Sigmoid colon (tissue), 7 donors: ENCODE data around the gene MND1. TPM values are rescaled to one million over a fixed set of nuclear protein-coding genes. Genes with fewer than 3 reads are reported as not detected.

Source experiments
- DNase-seq: peaks from one replicate; pipeline ENCODE4 v3.0.0-alpha.2; 2019
- H3K27ac ChIP-seq, 4 donors: fragments of 200-600 bp; sonication (generic); one replicate each; pipeline ENCODE4 v1.5.1; 2016 to 2019; ENCODE audit warnings: mild to moderate bottlenecking in 1 of 4
- H3K27me3 ChIP-seq, 3 donors: fragments of 200-600 bp; sonication (generic); one replicate each; pipeline ENCODE4 v1.5.1; 2019; ENCODE audit warnings: mild to moderate bottlenecking in 1 of 3
- H3K36me3 ChIP-seq, 4 donors: fragments of 200-600 bp; sonication (generic); one replicate each; pipeline ENCODE4 v1.5.1; 2016 to 2019
- H3K4me1 ChIP-seq, 4 donors: fragments of 200-600 bp; sonication (generic); one replicate each; pipeline ENCODE4 v1.5.1; 2017 to 2019
- H3K4me3 ChIP-seq, 4 donors: fragments of 200-600 bp; sonication (generic); one replicate each; pipeline ENCODE4 v1.5.1; 2017 to 2019; ENCODE audit warnings: mild to moderate bottlenecking in 2 of 4, moderate library complexity in 1 of 4
- H3K9me3 ChIP-seq, 4 donors: fragments of 200-600 bp in 3 of 4; sonication (generic) in 3 of 4; one replicate each; pipeline versions ENCODE4 v1.5.1 to v1.6.1; 2013 to 2019
- EP300 ChIP-seq, 4 donors: sonication (generic); formaldehyde crosslinking; IDR thresholded peaks; one replicate each; pipeline ENCODE4 v1.6.1; 2017; ENCODE audit warnings: antibody characterized with exemption in 4 of 4
- POLR2A ChIP-seq, 2 donors: fragments of 450-650 bp; IDR thresholded peaks; one replicate each; pipeline ENCODE4 v1.6.1; 2016; ENCODE audit warnings: antibody characterized with exemption in 2 of 2, mild to moderate bottlenecking in 2 of 2, moderate library complexity in 2 of 2
- POLR2AphosphoS5 ChIP-seq, 4 donors: sonication (generic); formaldehyde crosslinking; IDR thresholded peaks; one replicate each; pipeline ENCODE4 v1.6.1; 2017; ENCODE audit warnings: antibody characterized with exemption in 4 of 4
- WGBS, 2 donors: extraction: QIAGEN DNeasy Blood & Tissue Kit; methylation state at CpG; one replicate each; pipeline ENCODE4 v1.1.7; 2013; 5-methylcytosine and 5-hydroxymethylcytosine counted together
- intact Hi-C: fragments of 100-400 bp; cut with DNase I; formaldehyde crosslinking; loops from one replicate; pipeline ENCODE4 v1.15.1; 2023
- polyA plus RNA-seq, 3 donors: library from polyadenylated mRNA; stranded (reverse); fragments of 200-250 nt; gene quantifications; one replicate each; pipeline ENCODE4 v1.2.3, GENCODE V29; 2013
- total RNA-seq, 4 donors: library from RNA; depleted of rRNA; stranded (reverse); fragments of >200 nt; gene quantifications; one replicate each; pipeline ENCODE4 v1.1.0, GENCODE V29; 2016
- TF ChIP-seq, protein P1 (sequence below), 4 experiments: fragments of 450-650 bp in 3 of 4; fragments of 200-600 bp in 1 of 4; IDR thresholded peaks; one replicate each; pipeline ENCODE4 v1.5.1; 2016 to 2019; ENCODE audit warnings: antibody characterized with exemption in 4 of 4, mild to moderate bottlenecking in 3 of 4, moderate library complexity in 2 of 4
- donor health status: healthy with polysubstance abuse.
- donor health status: Bipolar disorder and iron deficiency.
- donor health status: healthy.

Gene MND1
- total and polyA plus RNA-seq, 7 donors: 2.4 to 7.1 (median 4.0) TPM; not detected in 3

DNA sequence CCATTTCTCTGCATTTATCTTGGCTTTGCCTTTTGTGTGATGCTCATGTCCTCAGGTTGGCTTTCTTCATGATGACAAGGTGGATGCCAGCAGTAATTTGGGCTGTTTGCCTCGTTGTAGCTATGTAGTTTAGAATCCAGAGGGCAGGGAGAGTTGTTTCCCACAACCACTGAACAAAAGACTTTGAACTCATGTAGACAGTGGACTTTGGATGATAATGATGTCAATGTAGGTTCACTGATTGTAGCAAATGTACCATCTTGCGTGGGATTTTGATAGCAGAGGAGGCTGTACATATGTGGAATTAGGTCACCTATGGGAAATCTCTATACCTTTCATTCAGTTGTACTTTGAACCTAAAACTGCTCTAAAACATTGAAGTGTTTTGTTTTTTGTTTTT is 41.3 kb downstream of the MND1 start:
- WGBS, 2 donors: 40 to 81% methylated on average over 2 of the region's 2 CpGs
- Histone ChIP-seq H3K9me3 (no peaks in the 10 kb centered on the region), H3K27ac (no peak overlapping the region), H3K36me3 (no peaks in the 10 kb centered on the region), H3K4me3 (no peak overlapping the region), H3K27me3 (no peaks in the 10 kb centered on the region), H3K4me1 (peaks cover 0 to 4% (median 0%) of the 10 kb centered on the region in 4 donors)
- DNase-seq: no peak
- intact Hi-C loops: no loop called here
- TF ChIP-seq, protein P1, sequence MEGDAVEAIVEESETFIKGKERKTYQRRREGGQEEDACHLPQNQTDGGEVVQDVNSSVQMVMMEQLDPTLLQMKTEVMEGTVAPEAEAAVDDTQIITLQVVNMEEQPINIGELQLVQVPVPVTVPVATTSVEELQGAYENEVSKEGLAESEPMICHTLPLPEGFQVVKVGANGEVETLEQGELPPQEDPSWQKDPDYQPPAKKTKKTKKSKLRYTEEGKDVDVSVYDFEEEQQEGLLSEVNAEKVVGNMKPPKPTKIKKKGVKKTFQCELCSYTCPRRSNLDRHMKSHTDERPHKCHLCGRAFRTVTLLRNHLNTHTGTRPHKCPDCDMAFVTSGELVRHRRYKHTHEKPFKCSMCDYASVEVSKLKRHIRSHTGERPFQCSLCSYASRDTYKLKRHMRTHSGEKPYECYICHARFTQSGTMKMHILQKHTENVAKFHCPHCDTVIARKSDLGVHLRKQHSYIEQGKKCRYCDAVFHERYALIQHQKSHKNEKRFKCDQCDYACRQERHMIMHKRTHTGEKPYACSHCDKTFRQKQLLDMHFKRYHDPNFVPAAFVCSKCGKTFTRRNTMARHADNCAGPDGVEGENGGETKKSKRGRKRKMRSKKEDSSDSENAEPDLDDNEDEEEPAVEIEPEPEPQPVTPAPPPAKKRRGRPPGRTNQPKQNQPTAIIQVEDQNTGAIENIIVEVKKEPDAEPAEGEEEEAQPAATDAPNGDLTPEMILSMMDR (IDR thresholded peaks at IDR 0.05): no peak
- TF ChIP-seq EP300 (IDR thresholded peaks at IDR 0.05) (no peak), POLR2AphosphoS5 (IDR thresholded peaks at IDR 0.05) (no peak), POLR2A (IDR thresholded peaks at IDR 0.05) (no peak)

DNA sequence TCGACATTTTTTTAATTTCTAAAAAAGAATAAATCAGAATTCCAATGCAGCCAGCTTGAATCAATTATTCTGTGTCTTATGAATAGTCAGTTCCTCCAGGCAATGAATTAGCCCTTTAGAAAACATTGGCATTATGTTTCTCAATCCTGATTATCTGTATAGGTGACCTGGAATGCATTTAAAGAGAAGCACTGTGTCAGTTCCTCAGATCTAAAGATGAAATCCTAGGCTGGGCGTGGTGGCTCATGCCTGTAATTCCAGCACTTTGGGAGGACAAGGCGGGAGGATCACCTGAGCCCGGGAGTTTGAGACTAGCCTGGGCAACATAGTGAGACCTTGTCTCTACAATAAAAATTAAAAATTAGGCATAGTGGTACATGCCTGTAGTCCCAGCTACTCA is 43.5 kb downstream of the MND1 start:
- no peak for DNase-seq
- H3K27ac ChIP-seq: no peak overlapping the region
- H3K9me3 ChIP-seq: no peaks in the 10 kb centered on the region
- H3K36me3 ChIP-seq: no peaks in the 10 kb centered on the region
- no peak overlapping the region for H3K4me3 ChIP-seq
- WGBS, 2 donors: 94 to 98% methylated on average over 4 of the region's 4 CpGs
- no peaks in the 10 kb centered on the region for H3K27me3 ChIP-seq
- peaks cover 0 to 4% (median 0%) of the 10 kb centered on the region in 4 donors for H3K4me1 ChIP-seq
- TF ChIP-seq, protein P1 (IDR thresholded peaks at IDR 0.05): no peak
- TF ChIP-seq POLR2A (IDR thresholded peaks at IDR 0.05) (no peak), POLR2AphosphoS5 (IDR thresholded peaks at IDR 0.05) (no peak), EP300 (IDR thresholded peaks at IDR 0.05) (no peak)
- intact Hi-C loops: no loop called here

- no peak overlapping the region for H3K27ac ChIP-seq
- no peaks in the 10 kb centered on the region for H3K36me3 ChIP-seq
- TF ChIP-seq, protein P1 (IDR thresholded peaks at IDR 0.05): no peak
- TF ChIP-seq POLR2A (IDR thresholded peaks at IDR 0.05) (no peak), EP300 (IDR thresholded peaks at IDR 0.05) (no peak), POLR2AphosphoS5 (IDR thresholded peaks at IDR 0.05) (no peak)
- intact Hi-C loops: no loop called here
- 80 to 91% methylated on average over 6 of the region's 6 CpGs for WGBS, 2 donors
- no peaks in the 10 kb centered on the region for H3K9me3 ChIP-seq
- no peaks in the 10 kb centered on the region for H3K27me3 ChIP-seq
- H3K4me1 ChIP-seq: no peaks in the 10 kb centered on the region
- H3K4me3 ChIP-seq: no peak overlapping the region
- DNase-seq: peak; percentile 66
These were observed 48.9 kb downstream of the MND1 start for GRCh38 chr4:153393397-153393796.

GRCh38 chr4:153394945-153395344 is 50.5 kb downstream of the MND1 start:
- Histone ChIP-seq H3K4me3 (no peak overlapping the region), H3K4me1 (no peaks in the 10 kb centered on the region), H3K27me3 (no peaks in the 10 kb centered on the region), H3K27ac (no peak overlapping the region), H3K9me3 (no peaks in the 10 kb centered on the region), H3K36me3 (no peaks in the 10 kb centered on the region)
- no peak for DNase-seq
- intact Hi-C loops: no loop called here
- WGBS, 2 donors: 92% methylated on average over 1 of the region's 1 CpG
- no peak for TF ChIP-seq POLR2AphosphoS5 (IDR thresholded peaks at IDR 0.05)
- TF ChIP-seq EP300 (IDR thresholded peaks at IDR 0.05): no peak
- TF ChIP-seq, protein P1 (IDR thresholded peaks at IDR 0.05): no peak
- TF ChIP-seq POLR2A (IDR thresholded peaks at IDR 0.05): no peak

DNA sequence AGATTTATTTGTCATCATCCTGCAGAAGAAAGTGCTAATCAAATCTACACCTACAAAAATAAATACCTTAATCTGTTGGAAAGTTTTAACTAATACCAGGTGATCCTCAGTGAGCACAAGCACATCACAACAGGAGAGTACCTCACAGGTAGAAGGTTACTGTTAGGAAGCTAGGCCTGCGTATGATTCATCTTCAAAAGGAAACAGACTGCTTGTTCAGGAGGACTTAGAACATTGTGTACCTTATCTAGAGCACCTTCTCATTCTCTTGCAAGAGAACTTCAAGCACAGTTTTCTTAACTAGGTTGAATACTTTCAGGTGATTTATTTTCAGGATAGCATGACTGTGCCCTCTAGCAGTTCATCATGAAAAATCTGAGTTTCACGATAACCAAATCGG is 54.2 kb downstream of the MND1 start:
- intact Hi-C loops: no loop called here
- Histone ChIP-seq H3K27ac (no peak overlapping the region), H3K36me3 (no peaks in the 10 kb centered on the region), H3K9me3 (no peaks in the 10 kb centered on the region), H3K4me3 (no peak overlapping the region), H3K27me3 (no peaks in the 10 kb centered on the region), H3K4me1 (no peaks in the 10 kb centered on the region)
- no peak for DNase-seq
- TF ChIP-seq POLR2A (IDR thresholded peaks at IDR 0.05): no peak
- TF ChIP-seq EP300 (IDR thresholded peaks at IDR 0.05): no peak
- TF ChIP-seq POLR2AphosphoS5 (IDR thresholded peaks at IDR 0.05): no peak
- TF ChIP-seq, protein P1 (IDR thresholded peaks at IDR 0.05): no peak
- 96 to 97% methylated on average over 3 of the region's 3 CpGs for WGBS, 2 donors
